CD1c-positive myeloid dendritic cell (primary cell): Measurements from ENCODE around the gene KIDINS220.
"Not testable (repeated sequence)": the region's sequence is repeated elsewhere in the genome, so short reads cannot be mapped to it uniquely, and the experiment has no call there.

Experiments used
- DNase-seq: peaks from one replicate; pipeline ENCODE4 v3.0.0-alpha.2; 2016; ENCODE audit errors: extremely low spot score

The KIDINS220 gene

GRCh38 chr2:8754106-8754776 lies 83.2 kb downstream of the KIDINS220 start:
- DNase-seq, result no peak

GRCh38 chr2:8753609-8754008 lies 83.8 kb downstream of the KIDINS220 start:
- no peak for DNase-seq

DNA sequence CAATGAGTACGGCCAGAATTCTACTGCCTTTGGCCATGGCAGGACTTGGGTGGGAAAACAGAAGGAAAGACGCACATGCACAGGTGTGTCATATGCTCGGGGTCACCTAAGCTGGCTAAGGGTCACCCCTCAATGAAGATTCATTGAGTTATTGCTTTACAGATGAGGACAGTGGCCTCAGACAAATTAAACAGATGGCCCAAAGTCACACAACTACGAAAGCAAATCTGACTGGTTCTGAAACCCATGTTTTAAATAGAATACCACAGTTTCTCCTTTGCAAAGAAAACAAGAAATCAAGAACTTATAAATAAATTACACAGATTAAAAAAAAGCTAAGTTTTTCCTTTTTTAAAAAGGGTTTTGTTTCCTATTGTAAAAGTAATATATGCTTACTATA lies 85.0 kb downstream of the KIDINS220 start:
- no peak for DNase-seq

DNA sequence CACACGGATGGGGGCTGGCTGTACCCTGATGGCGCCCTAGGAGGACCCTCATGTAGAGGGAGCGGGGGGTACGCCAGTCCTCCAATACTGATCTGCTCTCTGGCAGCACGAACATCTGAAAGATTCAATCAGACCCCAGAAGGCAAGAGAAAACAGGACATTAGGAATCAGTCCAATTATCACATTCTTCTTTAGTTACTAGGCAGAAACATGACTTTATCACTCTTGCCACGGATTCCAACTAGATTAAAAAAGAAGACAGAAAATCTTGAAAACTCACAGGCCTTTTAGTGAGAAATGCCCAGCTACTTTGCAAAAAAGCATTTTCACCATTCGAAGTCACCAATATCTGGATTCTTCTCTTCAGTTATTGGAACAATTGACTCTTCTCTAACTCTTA lies 87.2 kb downstream of the KIDINS220 start:
- DNase-seq, result no peak

DNA sequence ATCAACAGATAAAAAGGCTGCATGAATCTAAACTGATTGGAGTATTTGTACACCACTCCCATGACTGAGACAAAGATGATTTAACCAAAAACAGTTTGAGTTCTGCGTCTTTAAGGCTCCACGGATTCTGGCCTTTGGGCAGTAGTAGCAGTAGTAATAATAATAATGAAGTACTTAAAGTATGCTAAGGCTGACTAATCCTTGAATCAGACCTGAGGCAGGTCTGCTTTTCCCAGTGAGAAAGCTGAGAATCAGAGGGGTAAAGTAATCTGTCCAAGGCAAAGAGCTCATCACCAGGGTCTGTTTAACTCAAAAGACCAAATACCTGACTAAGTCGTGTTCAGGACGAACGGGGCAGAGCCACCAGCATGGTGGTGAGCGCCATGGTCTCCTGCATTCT lies 94.2 kb downstream of the KIDINS220 start:
- no peak for DNase-seq

DNA sequence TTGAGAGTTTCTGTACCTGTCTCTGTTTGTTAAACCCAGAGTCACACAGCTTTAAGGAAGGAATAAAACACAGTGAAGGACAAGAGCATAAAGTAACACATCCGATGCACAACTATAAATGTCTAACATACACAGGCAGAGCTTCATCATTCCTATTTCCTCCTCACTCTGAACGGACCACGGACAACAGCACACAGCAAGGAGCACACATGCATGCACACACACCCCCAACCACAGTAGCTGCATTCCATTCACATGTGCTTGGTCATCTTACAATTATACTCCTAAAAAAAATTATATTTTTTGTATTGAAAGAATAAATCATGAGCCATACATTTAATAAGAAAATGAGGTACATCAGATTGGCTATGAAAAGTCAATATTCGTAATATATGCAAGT lies 97.3 kb downstream of the KIDINS220 start:
- DNase-seq, result no peak

GRCh38 chr2:8737571-8738175 lies 99.7 kb downstream of the KIDINS220 start:
- no peak for DNase-seq

DNA sequence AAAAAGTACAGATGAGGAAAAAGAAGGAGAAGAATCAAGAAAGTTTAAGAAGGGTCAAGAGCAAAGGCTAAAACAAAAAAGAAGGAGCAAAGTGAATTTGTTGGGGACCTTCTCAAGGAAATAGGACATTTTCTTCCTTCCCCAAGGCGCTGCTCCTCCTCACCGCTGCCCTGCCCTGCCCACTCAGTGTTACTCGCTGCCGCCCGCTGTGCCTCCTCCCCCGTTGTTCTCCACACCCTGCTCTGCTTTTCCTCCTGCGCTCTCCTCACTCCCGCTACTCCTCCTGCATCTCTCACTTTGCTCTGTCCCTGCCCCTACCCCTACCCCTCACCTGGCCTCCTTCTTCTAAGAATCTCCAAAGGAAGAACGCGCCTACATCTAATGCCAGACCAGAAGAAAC lies 104.8 kb downstream of the KIDINS220 start:
- DNase-seq, result no peak

DNA sequence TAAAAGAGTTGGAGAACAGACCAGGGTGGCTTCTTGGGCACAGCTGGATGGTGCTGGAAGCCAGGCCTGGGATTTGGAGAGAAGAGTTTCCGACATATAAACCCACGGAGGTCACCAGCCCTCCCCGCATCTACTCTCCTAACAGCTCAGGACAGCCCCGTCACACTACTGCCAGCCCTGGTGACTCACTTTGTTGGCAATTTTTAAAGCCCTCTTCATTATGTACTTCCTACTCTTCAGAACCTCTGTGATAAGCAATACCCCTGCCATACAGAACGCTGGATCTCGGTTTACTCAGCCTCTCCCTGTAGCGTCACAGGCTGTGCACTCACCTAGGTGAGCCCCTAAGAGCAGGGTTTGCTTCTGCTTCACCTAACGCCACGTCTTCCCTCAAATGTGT lies 107.5 kb downstream of the KIDINS220 start:
- DNase-seq, result no peak

DNA sequence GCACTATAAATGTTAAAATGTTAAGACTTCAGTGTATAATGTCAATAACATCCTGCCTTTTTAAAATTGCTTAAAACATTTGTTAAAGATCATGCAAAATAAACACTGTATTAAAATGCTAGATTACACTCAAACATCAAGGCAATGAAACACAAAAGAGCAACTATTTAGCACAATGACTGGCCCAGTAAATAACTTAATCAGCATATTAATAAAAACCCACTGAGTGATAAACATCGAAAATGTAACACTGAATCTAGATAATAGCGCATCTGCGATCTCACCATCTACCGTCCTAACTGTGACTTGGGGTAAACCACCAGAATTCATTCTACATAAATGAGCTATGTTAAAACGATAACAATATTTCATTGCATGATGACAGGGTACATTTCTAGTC lies 108.3 kb downstream of the KIDINS220 start:
- not testable (repeated sequence) for DNase-seq

GRCh38 chr2:8728305-8729015 lies 109.0 kb downstream of the KIDINS220 start:
- DNase-seq, result no peak

DNA sequence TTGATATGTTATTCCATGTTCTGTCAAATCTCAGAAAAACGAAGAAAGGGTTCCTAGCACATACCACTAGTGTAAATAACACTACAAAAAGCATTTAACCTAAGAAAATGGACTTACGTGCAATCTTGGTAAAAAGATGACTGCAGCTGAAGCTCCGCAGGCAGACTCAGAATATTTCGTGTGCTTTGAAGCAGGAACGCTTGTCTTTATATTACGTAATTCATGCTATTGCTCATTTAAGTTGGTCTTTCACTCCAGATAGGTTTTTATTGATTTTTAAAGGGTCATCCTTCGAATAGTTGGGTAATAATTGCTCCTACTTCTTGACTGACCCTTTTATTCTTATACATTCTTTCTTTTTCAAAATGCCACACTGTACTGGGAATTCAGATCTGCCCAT lies 111.6 kb downstream of the KIDINS220 start:
- no peak for DNase-seq

- no peak for DNase-seq
Observed at GRCh38 chr2:8722986-8723385, 114.4 kb downstream of the KIDINS220 start.

DNA sequence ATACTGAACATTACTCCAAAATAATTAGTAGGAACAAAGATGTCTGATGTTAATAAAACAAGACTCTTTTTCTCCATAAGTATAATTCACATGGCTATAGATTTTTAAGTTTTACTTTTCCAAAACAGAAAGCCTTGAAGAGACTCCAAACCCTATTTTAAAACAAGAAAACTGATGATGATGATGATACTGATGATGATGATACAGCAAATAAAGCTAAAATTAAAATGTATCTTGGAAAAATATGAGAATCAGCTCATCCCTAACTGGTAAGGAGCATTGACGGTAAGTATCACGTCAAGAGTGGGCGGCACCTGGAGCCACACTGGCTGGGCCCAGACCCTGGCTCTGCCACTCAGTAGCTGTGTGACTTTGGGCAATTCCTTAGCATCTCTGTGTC lies 116.0 kb downstream of the KIDINS220 start:
- DNase-seq, result no peak

- no peak for DNase-seq
Observed at GRCh38 chr2:8720741-8721140, 116.7 kb downstream of the KIDINS220 start.

DNA sequence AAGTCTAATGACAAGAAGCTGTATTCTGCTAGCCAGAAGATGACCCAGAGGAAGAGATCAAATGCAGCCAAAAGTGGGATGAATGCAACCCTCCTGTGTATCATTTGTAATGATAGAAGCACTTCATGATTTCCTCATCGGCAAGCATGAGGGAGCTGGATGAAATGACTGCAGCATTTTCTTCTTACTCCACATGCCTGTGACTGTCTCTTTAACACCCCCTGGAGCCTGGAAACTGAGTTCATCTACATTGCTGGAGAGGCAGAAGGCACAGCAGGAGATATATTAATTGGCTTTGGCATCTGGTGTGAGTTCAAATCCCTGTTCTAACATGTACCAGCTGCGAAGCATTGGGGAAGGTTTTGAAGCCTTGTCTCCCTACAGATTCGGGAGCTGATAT lies 117.9 kb downstream of the KIDINS220 start:
- no peak for DNase-seq

DNA sequence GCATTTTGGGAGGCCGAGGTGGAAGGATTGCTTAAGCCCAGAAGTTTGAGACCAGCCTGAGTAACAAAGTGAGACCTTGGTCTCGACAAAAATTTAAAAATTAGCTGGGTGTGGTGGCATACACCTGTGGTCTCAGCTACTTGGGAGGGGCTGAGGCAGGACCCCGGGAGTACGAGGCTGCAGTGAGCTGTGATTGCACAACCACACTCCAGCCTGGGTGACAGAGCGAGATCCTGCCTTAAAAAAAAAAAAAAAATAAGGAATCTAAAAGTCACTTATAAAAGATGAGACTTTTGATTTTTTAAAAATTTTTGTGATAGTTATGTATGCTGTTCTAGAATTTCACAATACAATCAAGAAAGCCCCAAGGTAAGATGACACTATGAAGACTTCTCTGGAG lies 122.4 kb downstream of the KIDINS220 start:
- DNase-seq, result no peak

DNA sequence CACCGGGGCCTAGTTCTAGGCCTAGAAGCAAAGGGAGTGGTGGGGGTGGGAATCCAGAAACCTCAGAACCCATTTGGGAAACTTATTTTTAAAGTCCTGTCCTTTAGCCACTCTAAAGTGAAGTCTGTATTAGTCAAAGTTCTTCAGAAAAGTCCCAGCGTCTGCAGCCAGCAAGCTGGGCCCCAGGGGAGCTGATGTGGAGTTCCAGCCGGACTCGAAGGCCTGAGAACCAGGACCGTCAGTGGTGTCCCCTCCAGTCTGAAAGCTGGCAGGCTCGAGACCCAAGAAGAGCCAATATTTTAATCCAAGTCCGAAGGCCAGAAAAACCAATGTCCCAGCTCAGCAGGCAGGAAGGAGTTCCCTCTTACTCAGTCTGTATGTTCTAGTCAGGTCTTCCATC lies 123.1 kb downstream of the KIDINS220 start:
- DNase-seq, result no peak

DNA sequence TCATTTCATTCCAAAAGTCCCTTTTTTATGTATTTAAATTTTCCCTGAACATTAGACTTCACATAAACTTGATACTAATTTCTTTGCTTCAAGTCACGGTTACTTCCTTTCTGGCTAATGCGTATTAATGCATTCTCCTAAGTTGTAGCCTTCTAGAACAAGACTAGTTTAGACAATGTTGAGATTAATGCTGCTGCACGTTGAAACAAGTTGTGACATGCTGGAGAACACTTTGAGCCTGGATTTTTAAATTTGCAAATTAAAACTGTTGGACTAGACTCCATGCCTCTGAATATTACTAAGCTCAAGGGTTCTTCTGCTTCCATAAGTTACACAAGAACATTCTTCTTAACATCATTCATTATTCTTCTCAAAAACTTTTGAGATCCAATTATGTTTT lies 126.5 kb downstream of the KIDINS220 start:
- no peak for DNase-seq

DNA sequence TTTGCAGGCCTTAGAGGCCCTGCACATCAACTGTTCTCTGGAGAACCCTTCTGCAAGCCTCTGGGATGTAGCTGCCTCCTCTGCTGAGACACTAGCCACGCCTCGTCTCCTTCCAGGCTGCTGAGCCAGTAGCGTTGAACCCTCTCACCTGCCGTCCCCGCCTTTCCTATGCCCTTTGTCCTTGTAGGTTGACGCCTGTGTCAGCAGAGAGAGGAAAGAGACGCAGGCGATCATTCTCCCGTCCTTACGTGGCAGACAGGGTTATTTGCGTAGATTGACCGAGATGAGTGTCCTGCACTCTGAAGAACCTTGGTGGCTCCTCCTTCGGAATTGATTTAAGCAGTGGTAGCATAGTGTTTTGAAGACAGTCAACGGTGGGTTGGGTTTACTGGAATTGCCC lies 127.8 kb downstream of the KIDINS220 start:
- no peak for DNase-seq

GRCh38 chr2:8704906-8705305 lies 132.5 kb downstream of the KIDINS220 start:
- DNase-seq, result no peak

DNA sequence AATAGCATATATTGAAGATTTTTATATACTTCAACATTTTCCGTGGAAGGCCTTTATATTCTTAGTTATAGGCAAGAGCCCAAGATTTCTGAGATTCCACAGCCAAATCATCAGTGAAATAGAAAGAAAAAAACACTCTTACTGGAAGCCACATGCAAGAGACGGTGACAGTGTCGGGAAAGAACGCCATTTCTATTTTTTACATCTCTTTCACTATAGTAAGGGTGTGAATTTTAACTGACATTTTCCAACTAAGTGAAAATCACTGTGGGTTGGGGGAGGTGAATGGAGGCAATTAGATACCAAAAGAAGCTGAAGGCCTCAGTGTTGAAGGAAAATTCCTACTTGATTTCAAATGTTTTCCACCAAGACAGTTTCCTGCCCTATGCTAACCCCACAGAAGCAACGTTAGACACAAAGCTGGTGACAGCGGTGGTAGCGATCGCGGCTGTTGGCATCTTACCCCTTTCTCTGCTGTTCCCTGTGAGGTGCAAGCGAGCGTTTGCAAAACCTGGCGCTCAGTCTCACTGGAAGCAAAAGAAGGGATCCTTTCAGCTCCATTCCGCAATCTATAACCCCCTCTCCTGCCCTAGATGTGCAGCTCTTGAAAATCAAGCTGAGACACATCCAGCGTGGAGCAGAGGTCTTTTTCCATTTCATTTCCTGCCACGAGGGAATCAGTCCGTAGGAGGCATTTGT lies 135.6 kb downstream of the KIDINS220 start:
- no peak for DNase-seq

DNA sequence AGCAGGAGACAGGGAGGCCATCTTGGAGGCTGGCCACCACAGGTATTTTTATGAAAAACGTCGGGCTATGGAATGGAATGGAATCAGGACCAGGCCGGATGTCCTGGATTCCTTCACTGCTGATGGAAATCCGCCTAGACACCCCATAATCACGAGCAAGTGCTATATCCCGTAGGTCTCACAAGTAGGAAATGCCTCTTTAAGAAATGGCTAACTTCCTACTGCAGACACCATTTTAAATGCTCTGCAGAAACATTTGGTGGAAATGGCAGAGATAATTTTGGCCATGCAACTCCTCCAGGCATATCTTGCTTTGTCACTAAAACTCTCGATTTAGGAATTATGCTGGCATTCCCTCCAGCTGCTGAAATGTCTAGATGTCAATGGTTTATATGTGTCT lies 137.6 kb downstream of the KIDINS220 start:
- no peak for DNase-seq
